Measurements from ENCODE around the gene RPP40. TPM values are rescaled to one million over a fixed set of nuclear protein-coding genes. Genes with fewer than 3 reads are reported as not detected.

The RPP40 gene
- total and polyA plus RNA-seq, 2 of the 13 experiments (the other 11 are each of a cell fraction or from before 2014, with no cell fraction given) = 18.0 to 41.2 TPM

DNA sequence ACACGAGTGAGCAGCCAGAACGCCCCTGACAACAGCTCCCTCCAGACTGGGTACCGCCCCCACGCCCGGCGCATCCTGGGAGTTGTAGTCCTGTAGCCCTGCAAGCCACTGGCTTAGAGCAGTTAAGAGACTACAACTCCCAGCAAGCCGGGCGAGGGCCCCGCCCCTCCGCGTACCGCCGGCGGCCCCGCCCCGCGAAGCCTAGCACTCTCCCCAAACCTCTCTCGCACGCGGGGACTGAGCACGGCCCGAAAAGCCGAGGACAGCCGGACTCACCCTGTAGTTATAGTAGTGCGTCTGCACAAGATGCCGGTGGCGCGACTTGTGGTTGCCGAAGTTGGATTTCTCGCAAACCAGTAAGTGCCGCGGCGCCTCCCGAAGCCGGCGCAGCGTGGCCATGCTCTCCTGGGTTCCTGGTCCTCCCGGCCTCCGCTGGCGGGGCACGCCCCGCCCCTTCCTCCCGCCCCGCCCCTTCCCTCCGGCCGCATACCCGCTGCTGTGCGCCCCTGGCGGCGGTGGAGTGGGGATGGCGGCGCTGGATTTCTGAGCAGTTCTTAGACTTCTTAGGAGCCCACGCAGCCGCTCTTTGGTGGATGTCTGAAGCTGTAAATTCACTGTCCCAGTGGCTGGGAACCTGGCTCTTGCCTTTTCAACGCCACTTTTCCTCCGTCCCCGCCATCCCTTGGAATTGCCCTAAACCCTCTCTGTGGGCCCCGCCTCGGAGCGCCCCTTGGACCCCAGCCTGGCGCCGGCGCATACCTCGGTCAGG is at the start of gene RPP40 (continued):
- TF ChIP-seq ZNF878 (CRISPR knock-in tag; IDR thresholded peaks at IDR 0.05) = peak; percentile 50
- TF ChIP-seq ATAD3A (CRISPR knock-in tag; IDR thresholded peaks at IDR 0.05) = no peak
- no peak for TF ChIP-seq ZNF138 (CRISPR knock-in tag; IDR thresholded peaks at IDR 0.05; ENCODE audit: low read depth)
- TF ChIP-seq POGK (CRISPR knock-in tag; conservative IDR thresholded peaks at IDR 0.05) = peak; percentile 66; the same call in 1 of the 2 replicates
- TF ChIP-seq SOX13 (IDR thresholded peaks at IDR 0.05) = no peak
- peak in 1 of 2 experiments; percentile 7; a peak in 1 of 4 replicates for TF ChIP-seq SOX13 (CRISPR knock-in tag; conservative IDR thresholded peaks at IDR 0.05 in 1 of 2, IDR thresholded peaks at IDR 0.05 in 1 of 2)
- TF ChIP-seq SOX6 (IDR thresholded peaks at IDR 0.05) = no peak
- peak; percentile 74 for TF ChIP-seq SOX6 (CRISPR knock-in tag; IDR thresholded peaks at IDR 0.05)
- no peak for TF ChIP-seq PLRG1 (conservative IDR thresholded peaks at IDR 0.05)
- peak; percentile 95; the same call in 1 of the 2 replicates for TF ChIP-seq ZFP37 (CRISPR knock-in tag; IDR thresholded peaks at IDR 0.05; ENCODE audit: borderline replicate concordance)
- no peak; the same call in 1 of the 2 replicates for TF ChIP-seq ZNF30 (CRISPR knock-in tag; IDR thresholded peaks at IDR 0.05)
- no peak for TF ChIP-seq ARNT2 (CRISPR knock-in tag; IDR thresholded peaks at IDR 0.05; ENCODE audit: low read depth)
- TF ChIP-seq RBM22 (optimal IDR thresholded peaks at IDR 0.05; ENCODE audit: low read length) = no peak
- TF ChIP-seq, protein P1, sequence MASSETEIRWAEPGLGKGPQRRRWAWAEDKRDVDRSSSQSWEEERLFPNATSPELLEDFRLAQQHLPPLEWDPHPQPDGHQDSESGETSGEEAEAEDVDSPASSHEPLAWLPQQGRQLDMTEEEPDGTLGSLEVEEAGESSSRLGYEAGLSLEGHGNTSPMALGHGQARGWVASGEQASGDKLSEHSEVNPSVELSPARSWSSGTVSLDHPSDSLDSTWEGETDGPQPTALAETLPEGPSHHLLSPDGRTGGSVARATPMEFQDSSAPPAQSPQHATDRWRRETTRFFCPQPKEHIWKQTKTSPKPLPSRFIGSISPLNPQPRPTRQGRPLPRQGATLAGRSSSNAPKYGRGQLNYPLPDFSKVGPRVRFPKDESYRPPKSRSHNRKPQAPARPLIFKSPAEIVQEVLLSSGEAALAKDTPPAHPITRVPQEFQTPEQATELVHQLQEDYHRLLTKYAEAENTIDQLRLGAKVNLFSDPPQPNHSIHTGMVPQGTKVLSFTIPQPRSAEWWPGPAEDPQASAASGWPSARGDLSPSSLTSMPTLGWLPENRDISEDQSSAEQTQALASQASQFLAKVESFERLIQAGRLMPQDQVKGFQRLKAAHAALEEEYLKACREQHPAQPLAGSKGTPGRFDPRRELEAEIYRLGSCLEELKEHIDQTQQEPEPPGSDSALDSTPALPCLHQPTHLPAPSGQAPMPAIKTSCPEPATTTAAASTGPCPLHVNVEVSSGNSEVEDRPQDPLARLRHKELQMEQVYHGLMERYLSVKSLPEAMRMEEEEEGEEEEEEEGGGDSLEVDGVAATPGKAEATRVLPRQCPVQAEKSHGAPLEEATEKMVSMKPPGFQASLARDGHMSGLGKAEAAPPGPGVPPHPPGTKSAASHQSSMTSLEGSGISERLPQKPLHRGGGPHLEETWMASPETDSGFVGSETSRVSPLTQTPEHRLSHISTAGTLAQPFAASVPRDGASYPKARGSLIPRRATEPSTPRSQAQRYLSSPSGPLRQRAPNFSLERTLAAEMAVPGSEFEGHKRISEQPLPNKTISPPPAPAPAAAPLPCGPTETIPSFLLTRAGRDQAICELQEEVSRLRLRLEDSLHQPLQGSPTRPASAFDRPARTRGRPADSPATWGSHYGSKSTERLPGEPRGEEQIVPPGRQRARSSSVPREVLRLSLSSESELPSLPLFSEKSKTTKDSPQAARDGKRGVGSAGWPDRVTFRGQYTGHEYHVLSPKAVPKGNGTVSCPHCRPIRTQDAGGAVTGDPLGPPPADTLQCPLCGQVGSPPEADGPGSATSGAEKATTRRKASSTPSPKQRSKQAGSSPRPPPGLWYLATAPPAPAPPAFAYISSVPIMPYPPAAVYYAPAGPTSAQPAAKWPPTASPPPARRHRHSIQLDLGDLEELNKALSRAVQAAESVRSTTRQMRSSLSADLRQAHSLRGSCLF (CRISPR knock-in tag; IDR thresholded peaks at IDR 0.05; ENCODE audit: borderline replicate concordance) = peak; percentile 92; the same call in 1 of the 2 replicates
- no peak for TF ChIP-seq SMYD3 (CRISPR knock-in tag; IDR thresholded peaks at IDR 0.05)
- TF ChIP-seq, protein P2, sequence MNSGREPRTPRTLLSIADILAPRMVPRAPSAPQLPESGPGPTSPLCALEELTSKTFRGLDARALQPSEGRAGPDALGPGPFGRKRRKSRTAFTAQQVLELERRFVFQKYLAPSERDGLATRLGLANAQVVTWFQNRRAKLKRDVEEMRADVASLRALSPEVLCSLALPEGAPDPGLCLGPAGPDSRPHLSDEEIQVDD (CRISPR knock-in tag; IDR thresholded peaks at IDR 0.05; ENCODE audit: borderline replicate concordance) = peak; percentile 19; the same call in 1 of the 2 replicates
- TF ChIP-seq, protein P3, sequence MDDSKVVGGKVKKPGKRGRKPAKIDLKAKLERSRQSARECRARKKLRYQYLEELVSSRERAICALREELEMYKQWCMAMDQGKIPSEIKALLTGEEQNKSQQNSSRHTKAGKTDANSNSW (CRISPR knock-in tag; IDR thresholded peaks at IDR 0.05; ENCODE audit: borderline replicate concordance) = peak; percentile 98; the same call in 1 of the 2 replicates
- TF ChIP-seq ZSCAN12 (CRISPR knock-in tag; IDR thresholded peaks at IDR 0.05) = peak; percentile 91
- no peak; the same call in 1 of the 2 replicates for TF ChIP-seq ZNF747 (CRISPR knock-in tag; IDR thresholded peaks at IDR 0.05; ENCODE audit: borderline replicate concordance)
- TF ChIP-seq ZNF44 (CRISPR knock-in tag; IDR thresholded peaks at IDR 0.05) = peak; percentile 93; the same call in 1 of the 2 replicates
- peak; percentile 23 for TF ChIP-seq BCL6 (CRISPR knock-in tag; IDR thresholded peaks at IDR 0.05)
- no peak for TF ChIP-seq ZFP36 (IDR thresholded peaks at IDR 0.05; ENCODE audit: borderline replicate concordance, low read depth, low read length, partially characterized antibody)
